ENCODE data around the gene FOXC2.

Gene FOXC2

GRCh38 chr16:86533767-86534351 lies 32.8 kb upstream of the FOXC2 start:
- DNase-seq, result no peak

- DNase-seq, result no peak
Measured at GRCh38 chr16:86534779-86535615, 31.6 kb upstream of the FOXC2 start.

GRCh38 chr16:86536621-86537020 lies 30.0 kb upstream of the FOXC2 start:
- no peak for DNase-seq

- DNase-seq, result no peak
Measured at GRCh38 chr16:86537486-86537885, 29.1 kb upstream of the FOXC2 start.

GRCh38 chr16:86538196-86538780 lies 28.3 kb upstream of the FOXC2 start:
- no peak for DNase-seq

GRCh38 chr16:86540894-86541293 lies 25.7 kb upstream of the FOXC2 start:
- peak; percentile 1 for DNase-seq

- no peak for DNase-seq
Measured at GRCh38 chr16:86541560-86541959, 25.1 kb upstream of the FOXC2 start.

GRCh38 chr16:86542756-86543750 lies 23.6 kb upstream of the FOXC2 start:
- DNase-seq, result no peak

GRCh38 chr16:86545481-86545880 lies 21.1 kb upstream of the FOXC2 start:
- no peak for DNase-seq

- no peak for DNase-seq
Measured at GRCh38 chr16:86545954-86546637, 20.5 kb upstream of the FOXC2 start.

GRCh38 chr16:86546638-86547013 lies 20.0 kb upstream of the FOXC2 start:
- DNase-seq, result no peak

- DNase-seq, result no peak
Measured at GRCh38 chr16:86547286-86547685, 19.3 kb upstream of the FOXC2 start.

GRCh38 chr16:86549076-86549892 lies 17.3 kb upstream of the FOXC2 start:
- DNase-seq, result no peak

GRCh38 chr16:86549893-86550190 lies 16.8 kb upstream of the FOXC2 start:
- DNase-seq, result no peak

GRCh38 chr16:86550281-86550680 lies 16.3 kb upstream of the FOXC2 start:
- DNase-seq, result no peak

- no peak for DNase-seq
Measured at GRCh38 chr16:86553356-86553755, 13.3 kb upstream of the FOXC2 start.

GRCh38 chr16:86554599-86554916 lies 12.1 kb upstream of the FOXC2 start:
- no peak for DNase-seq

- DNase-seq, result peak; percentile 87
Measured at GRCh38 chr16:86554917-86555703, 11.5 kb upstream of the FOXC2 start, which contains the start of gene MTHFSD. MTHFSD (minus strand) TSS chr16:86555235; CDS start chr16:86555184, 51 bp downstream.

GRCh38 chr16:86555704-86556075 lies 10.9 kb upstream of the FOXC2 start:
- peak; percentile 16 for DNase-seq

GRCh38 chr16:86556576-86556975 lies 10.1 kb upstream of the FOXC2 start:
- DNase-seq, result no peak

- no peak for DNase-seq
Measured at GRCh38 chr16:86557587-86557986, 9.0 kb upstream of the FOXC2 start.
